ENCODE measurements around the gene VIPAS39. TPM values are rescaled to one million over a fixed set of nuclear protein-coding genes. Genes with fewer than 3 reads are reported as not detected.

Gene VIPAS39
- total RNA-seq, 1 experiment from 2014 or later: 54.5 TPM

- no peaks in the 10 kb centered on the region for H3K27me3 ChIP-seq (ENCODE audit: insufficient read depth, low read depth)
- no peak overlapping the region for H3K4me2 ChIP-seq
- no peaks in the 10 kb centered on the region for H3K36me3 ChIP-seq (ENCODE audit: low read depth)
- ChIA-PET CTCF (no interaction called here), POLR2A (ENCODE audit: unreplicated experiment) (no interaction called here)
- H3K79me2 ChIP-seq (ENCODE audit: low read depth): no peaks in the 10 kb centered on the region
- H4K20me1 ChIP-seq (ENCODE audit: insufficient read depth): no peaks in the 10 kb centered on the region
- intact Hi-C loops (cut with micrococcal nuclease; ENCODE audit: unreplicated experiment): no loop called here
- no peak overlapping the region for H3K4me3 ChIP-seq
- TF ChIP-seq EZH2 (IDR thresholded peaks at IDR 0.05; ENCODE audit: low read depth) (no peak), CTCF (conservative IDR thresholded peaks at IDR 0.05) (no peak)
- H3K4me1 ChIP-seq (replicated peaks; ENCODE audit: insufficient read depth): no peaks in the 10 kb centered on the region
- no peak overlapping the region for H2AFZ ChIP-seq
- H3K27ac ChIP-seq: no peak overlapping the region
- no TSS peak for BruUV-seq (replicated peaks)
- no peaks in the 10 kb centered on the region for H3K9me2 ChIP-seq (ENCODE audit: insufficient read depth)
- H3F3A ChIP-seq (ENCODE audit: insufficient read depth, low read depth): no peaks in the 10 kb centered on the region
- peak in 1 of 2 experiments; percentile 43 for DNase-seq
- no peaks in the 10 kb centered on the region for H3K9me3 ChIP-seq (ENCODE audit: insufficient read depth, low read depth)
These were observed 27.9 kb upstream of the VIPAS39 start for GRCh38 chr14:77485256-77485655.

GRCh38 chr14:77482422-77482821 lies 25.0 kb upstream of the VIPAS39 start:
- Histone ChIP-seq H3K27ac (no peak overlapping the region), H3K27me3 (ENCODE audit: insufficient read depth, low read depth) (0 out of 2 replicates have a peak, but pooled peaks cover 5% of the 10 kb centered on the region), H3F3A (ENCODE audit: insufficient read depth, low read depth) (no peaks in the 10 kb centered on the region), H3K79me2 (ENCODE audit: low read depth) (no peaks in the 10 kb centered on the region), H3K9me3 (ENCODE audit: insufficient read depth, low read depth) (no peaks in the 10 kb centered on the region), H3K36me3 (ENCODE audit: low read depth) (no peaks in the 10 kb centered on the region), H3K9me2 (ENCODE audit: insufficient read depth) (no peaks in the 10 kb centered on the region), H3K4me1 (replicated peaks; ENCODE audit: insufficient read depth) (no peaks in the 10 kb centered on the region), H3K4me2 (no peak overlapping the region), H3K4me3 (no peak overlapping the region), H2AFZ (no peak overlapping the region), H4K20me1 (ENCODE audit: insufficient read depth) (no peaks in the 10 kb centered on the region)
- ChIA-PET POLR2A (ENCODE audit: unreplicated experiment) (interaction anchor here (0.5 kb wide), 1 partner anchor 182 kb away, joined by 3 read pairs; no protein-coding TSS in a partner anchor), CTCF (no interaction called here)
- no peak for DNase-seq
- BruUV-seq (replicated peaks): no TSS peak
- intact Hi-C loops (cut with micrococcal nuclease; ENCODE audit: unreplicated experiment): no loop called here
- no peak for TF ChIP-seq CTCF (conservative IDR thresholded peaks at IDR 0.05)
- no peak for TF ChIP-seq EZH2 (IDR thresholded peaks at IDR 0.05; ENCODE audit: low read depth)

GRCh38 chr14:77478796-77479195 lies 21.4 kb upstream of the VIPAS39 start:
- no peak overlapping the region for H2AFZ ChIP-seq
- ChIA-PET POLR2A (ENCODE audit: unreplicated experiment) (no interaction called here), CTCF (no interaction called here)
- H3F3A ChIP-seq (ENCODE audit: insufficient read depth, low read depth): no peaks in the 10 kb centered on the region
- H4K20me1 ChIP-seq (ENCODE audit: insufficient read depth): no peaks in the 10 kb centered on the region
- H3K9me3 ChIP-seq (ENCODE audit: insufficient read depth, low read depth): no peaks in the 10 kb centered on the region
- no peak for TF ChIP-seq EZH2 (IDR thresholded peaks at IDR 0.05; ENCODE audit: low read depth)
- TF ChIP-seq CTCF (conservative IDR thresholded peaks at IDR 0.05): no peak
- H3K79me2 ChIP-seq (ENCODE audit: low read depth): no peaks in the 10 kb centered on the region
- DNase-seq: no peak
- H3K4me2 ChIP-seq: no peak overlapping the region
- no peak overlapping the region for H3K4me3 ChIP-seq
- H3K4me1 ChIP-seq (replicated peaks; ENCODE audit: insufficient read depth): no peaks in the 10 kb centered on the region
- no peaks in the 10 kb centered on the region for H3K9me2 ChIP-seq (ENCODE audit: insufficient read depth)
- intact Hi-C loops (cut with micrococcal nuclease; ENCODE audit: unreplicated experiment): no loop called here
- no peak overlapping the region for H3K27ac ChIP-seq
- H3K36me3 ChIP-seq (ENCODE audit: low read depth): no peaks in the 10 kb centered on the region
- H3K27me3 ChIP-seq (ENCODE audit: insufficient read depth, low read depth): peaks cover 33% of the 10 kb centered on the region
- BruUV-seq (replicated peaks): no TSS peak

Measured in PC-9 (cell line).